Stimulated activated CD8-positive, alpha-beta memory T cell treated with anti-CD3 and anti-CD28 coated beads, Interleukin-4, amount 100 ng/mL, for 4 hours (primary cell): ENCODE measurements around the gene SRL.
"Not testable (repeated sequence)": the region's sequence is repeated elsewhere in the genome, so short reads cannot be mapped to it uniquely, and the experiment has no call there.

Experiments
- DNase-seq, 2 donors: peaks; one replicate each; pipeline ENCODE4 v3.0.0-alpha.2; 2020; ENCODE audit warnings: low read depth in 2 of 2, low spot score in 1 of 2

The SRL gene

DNA sequence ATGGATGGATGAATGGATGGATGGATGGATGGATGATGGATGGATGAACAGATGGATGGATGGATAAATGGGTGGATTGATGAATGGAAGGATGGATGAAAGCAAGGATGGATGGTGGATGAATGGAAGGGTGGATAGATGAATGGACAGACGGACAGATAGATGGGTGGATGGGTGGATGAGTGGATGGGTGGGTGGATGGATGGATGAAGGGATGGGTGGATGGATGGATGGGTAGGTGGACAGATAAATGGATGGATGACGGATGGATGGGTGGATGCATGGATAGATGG, 14.9 kb downstream of the SRL start:
- DNase-seq: no peak

DNA sequence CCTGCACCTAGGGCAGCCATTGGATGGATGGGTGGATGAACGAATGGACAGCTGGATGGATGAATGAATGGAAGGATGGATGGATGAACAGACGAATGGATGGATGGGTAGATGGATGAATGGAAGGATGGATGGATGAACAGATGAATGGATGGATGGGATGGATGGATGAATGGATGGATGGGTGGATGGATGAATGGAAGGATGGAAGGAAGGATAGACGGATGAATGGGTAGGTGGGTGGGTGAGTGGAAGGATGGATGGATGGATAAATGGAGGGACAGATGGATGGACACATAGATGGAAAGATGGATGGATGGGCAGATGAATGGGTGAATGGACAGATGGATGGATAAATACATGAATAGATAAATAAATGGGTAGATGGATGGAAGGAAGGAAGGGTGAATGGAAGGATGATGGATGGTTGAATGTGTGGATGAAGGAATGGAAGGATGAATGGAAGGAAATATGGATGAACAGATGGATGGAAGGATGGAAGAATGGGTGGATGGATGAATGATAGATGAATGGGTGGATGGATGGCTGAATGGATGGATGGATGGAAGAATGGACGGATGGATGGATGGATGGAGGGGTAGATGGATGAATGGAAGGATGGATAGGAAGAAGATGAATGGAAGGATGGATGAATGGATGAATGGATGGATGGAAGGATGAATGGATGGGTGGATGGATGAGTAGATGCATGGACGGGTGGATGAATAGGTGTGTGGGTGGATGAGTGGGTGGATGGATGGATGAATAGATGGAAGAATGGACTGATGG, 15.4 kb downstream of the SRL start:
- DNase-seq: no peak

DNA sequence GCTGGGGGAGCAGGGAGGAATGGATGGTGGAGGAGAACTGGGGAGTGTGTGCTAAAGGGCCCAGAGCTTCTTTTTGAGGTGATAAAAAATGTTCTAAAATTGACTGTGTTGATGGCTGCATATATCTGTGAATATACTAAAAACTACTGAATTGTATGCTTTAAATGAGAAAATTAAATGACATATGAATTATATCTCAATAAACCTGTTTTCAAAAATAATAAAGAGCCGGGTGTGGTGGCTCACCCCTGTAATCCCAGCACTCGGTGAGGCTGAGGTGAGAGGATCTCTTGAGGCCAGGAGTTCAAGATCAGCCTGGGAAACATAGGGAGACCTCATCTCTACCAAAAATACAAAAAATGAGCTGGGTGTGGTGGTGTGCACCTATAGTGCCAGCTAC, 16.8 kb downstream of the SRL start:
- no peak for DNase-seq

DNA sequence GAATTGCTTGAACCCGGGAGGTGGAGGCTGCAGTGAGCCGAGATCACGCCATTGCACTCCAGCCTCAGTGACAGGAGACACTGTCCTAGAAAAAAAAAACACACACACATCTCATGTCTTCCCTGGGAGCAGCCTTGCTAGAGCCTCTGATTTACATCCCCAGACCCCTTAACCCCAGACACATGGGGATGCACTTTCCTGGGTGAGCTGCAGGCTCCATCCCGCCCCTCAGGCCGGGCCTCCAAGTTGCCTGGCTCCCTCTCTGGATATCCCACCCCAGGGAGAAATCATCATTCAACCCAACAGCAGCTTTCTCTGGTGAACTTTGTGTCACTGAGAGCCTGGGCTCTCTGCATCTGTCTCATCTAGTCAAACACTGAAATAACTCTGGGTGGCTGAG, 21.5 kb downstream of the SRL start:
- no peak for DNase-seq

DNA sequence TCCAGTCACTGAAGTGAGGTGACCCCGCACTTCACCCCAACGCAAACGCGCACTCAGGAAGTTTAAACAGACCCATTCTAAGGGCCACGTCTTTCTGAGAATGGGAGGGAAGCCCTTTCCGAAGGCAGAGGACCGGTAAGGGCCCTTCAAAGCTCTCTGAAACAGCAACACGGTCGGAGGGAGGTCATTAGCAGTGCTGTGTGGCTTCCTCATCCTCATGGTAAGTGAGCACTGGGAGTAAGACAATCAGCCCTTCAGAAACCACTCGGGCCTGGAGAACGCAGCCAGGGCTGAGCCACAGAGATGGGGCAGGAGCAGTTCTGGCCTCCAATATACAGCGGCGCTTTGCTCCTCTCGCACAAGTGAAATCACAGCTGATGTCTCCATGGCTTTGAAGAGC, 23.7 kb downstream of the SRL start:
- no peak for DNase-seq

DNA sequence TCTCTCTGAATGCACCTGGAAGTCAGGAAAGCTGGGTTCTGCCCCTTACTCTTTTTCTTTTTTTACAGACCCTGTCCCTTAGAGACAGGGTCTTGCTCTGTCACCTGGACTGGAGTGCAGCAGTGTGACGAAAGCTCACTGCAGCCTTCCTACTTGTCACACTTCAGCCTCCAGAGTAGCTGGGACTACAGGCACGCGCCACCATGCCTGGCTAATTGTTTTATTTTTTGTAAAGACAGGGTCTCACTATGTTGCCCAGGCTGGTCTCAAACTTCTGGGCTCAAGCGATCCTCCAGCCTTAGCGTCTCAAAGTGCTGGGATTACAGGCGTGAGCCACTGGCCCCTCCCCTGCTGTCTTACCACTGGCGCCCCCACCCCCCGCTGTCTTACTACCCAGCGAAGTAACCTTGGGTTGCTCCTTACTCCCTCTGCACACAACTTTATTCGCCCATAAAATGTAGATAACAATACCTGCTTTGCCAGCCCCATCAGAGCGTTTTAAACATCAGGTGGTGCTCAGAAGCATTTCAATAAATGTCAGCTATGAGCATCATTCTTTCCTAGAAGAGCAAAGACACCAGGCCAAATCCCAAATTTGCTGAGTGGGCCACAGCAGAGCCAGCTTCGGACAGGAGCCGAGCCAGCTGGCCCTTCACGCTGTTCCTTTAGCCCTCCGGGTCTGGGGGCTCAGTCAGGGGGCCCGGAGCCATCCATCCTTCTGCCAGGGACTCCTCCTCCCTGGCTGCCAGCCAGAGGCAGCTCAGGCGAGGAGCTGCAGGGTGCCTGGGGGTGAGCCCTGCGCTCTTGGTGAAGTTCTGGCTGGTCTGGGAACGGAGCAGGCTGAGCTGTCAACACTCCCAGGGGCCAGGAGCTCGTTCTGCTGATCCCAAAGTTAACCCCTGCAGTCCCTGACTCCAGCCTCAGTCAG, 24.4 kb downstream of the SRL start:
- DNase-seq: no peak

DNA sequence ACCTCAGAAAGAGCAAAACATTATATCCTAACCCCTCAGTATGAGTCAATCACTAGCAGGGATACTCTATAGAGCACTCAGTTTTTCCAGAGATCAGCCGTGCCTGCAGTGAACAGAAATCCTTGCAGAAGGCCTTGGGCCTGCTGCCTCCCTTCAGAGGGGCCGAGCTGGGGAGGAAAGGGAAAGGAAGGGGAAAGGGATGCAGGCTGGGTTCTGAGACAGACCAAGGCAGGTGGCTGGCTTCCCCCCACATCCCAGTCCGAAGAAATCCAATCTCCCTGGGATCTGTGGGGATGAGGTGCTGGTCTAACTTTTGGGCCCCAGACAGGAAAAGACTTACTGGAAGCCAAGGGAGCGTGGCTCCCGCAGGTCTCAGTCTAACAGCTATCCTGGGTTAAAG, 25.3 kb downstream of the SRL start:
- DNase-seq: no peak

DNA sequence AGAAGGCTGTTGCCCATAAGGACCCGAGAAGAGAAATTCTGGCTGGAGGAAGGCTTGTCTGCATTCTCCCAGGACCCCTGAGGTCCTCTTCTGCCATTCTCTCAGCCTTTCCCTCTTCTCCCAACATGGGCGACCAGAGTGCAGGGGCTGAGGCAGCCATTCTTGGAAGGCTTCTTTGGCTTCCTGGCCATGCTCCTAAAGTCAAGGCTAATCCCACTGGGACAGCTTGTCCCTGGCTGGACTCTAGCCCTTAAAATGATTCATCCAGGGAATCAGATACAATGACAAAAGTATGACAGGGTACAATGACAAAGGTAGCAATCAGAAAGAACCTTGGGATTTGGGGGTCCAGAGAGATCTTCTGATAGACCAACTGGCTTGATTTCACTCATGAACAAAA, 26.8 kb downstream of the SRL start:
- no peak for DNase-seq

DNA sequence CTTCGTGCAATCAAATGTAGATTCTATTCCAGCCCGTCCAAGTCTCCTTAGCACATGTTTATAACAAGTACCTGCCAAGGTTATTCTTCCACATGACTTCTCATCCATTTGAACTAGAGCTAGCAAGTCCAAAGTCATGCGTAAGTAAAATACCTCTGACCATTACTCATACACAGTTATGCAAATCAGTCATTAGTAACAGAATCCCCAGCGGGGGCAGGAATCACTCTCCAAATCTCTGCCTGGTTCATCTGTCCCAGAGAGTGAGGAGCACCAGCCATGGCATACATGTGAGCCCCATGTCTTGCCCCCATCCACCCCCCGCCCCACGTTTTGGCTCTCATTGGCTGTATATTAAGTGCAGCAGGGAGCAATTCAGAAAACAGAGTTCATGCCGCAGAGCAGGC, 27.7 kb downstream of the SRL start:
- DNase-seq: no peak

DNA sequence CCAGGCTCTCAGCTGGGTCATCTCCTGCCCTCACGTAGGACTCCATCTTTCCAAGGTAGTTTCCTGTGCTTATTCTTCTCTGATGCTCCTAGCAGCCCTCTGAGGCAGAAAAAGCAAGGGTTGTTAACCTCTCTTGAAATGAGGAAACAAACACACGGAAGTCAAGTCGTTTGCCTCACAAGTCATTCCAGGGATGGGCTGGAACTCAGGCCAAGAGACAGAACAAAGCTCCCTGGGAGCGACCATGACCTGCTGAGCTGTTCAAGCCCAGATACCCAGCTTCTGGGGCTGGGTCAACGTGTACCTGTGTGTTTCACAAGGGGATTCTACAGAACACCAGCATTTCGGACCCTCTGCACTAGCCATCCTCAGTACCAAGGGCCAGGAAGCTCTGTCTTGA, 28.1 kb downstream of the SRL start:
- DNase-seq: no peak

DNA sequence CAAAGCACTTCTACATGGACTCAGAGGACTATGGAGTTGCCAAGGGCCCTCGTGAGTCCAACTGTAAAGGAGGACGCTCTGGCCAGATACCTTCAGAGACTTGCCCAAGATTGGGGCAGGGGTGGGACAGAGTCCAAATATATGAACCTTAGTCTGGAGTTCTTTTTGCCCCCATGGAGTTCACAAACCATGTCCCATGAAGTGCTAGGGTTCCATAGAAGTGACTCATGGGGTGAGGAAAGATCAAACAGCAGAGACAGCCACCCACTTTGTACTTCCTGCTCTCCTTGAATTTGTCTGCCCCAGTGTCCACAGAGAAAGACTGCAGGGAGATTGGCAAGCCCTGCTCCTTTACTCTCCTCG, 29.0 kb downstream of the SRL start:
- DNase-seq: no peak

DNA sequence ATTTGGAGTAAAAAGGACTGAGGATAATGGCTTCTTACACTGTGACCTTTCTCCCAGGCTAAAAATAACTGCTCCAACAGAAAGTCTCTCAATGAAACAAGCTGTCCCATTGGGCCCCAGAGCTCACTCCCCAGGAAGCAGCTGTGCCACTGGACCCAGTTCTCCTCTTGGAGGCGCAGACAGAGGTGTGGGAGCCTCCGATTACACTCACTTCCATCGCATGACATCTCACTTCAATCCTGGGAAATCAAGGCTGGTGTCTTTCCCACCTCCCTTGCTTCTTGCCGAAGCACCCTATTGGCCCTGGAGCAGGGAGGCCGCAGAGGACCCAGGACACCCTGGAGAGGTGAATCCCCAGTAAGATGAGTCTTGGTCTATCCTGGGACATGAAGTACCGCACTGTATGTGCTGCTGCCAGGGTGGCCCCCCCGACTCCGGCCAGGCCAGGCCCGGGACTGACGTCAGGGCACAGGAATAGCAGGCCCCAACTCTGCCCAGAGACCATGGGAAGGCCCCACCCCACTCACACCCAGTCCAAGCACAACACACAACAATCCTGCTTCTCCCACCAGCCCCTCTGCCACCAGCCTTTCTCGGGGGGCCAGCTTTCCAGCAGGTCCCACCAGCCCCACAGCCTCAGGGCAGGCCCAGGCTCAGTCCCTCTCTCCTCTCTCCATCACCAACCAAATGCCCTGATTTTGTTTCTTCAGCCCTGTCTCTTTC, 29.5 kb downstream of the SRL start:
- no peak for DNase-seq

DNA sequence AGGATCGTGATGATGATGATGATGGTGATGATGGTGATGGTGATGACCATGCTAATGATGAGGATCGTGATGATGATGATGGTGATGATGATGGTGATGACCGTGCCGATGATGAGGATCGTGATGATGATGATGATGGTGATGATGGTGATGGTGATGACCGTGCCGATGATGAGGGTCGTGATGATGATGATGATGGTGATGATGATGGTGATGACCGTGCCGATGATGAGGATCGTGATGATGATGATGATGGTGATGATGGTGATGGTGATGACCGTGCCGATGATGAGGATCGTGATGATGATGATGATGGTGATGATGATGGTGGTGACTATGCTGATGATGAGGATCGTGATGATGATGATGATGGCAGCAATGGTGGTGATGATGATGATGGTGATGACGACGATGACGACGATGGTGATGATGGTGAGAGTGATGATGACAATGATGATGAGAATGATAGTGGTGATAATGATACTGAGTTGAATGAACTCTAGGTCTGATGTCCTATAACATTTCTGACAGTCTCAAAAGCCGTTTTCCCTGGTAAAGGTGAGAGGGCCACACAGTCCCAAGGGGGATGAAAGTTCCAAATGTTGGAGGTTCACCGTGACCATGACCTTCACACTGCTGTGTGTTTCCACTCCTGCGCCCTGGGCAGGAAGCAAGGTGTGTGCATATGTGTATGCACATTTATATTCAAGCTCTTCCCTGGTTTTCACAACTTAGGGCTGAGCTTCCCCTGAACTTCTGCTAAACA, 30.3 kb downstream of the SRL start:
- not testable (repeated sequence) for DNase-seq

DNA sequence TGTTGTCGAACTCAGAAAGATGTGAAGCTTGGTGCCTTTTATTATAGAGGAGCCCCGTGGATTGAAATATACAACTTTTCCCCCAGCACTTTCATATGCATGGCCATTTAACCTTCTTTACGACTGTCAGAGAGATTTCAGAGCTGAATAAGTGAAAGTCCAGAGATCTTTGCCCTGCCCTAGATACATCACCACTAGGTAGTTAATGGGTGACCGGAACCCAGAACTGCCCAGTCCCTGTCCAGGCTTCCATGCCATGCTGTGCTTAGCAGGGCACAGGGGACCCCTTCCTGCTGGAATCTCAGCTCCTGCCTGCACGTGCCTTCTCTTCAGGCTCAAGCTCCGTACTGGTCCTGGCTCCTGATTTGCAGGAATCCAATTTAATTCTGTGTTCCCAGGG, 32.2 kb downstream of the SRL start:
- no peak for DNase-seq

DNA sequence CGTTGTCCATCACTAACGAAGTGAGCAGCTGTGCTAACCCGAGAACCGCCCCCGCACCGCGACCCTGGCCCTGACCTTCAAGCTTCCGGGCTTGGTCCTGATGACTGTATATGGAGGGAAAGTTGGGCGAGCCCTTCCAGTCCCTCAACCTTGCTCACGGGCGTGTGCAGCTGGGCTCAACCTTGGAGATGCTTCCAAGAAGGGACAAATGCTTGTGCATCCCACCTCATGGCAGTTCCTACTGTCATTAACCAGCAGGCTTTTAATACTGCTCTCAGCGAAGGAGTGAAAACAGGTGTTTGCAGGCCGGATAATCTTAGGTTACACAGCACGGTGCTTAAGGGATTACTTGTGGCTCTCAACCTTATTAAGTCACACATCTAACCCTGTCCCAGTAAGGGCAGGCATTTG, 33.5 kb downstream of the SRL start:
- no peak for DNase-seq

DNA sequence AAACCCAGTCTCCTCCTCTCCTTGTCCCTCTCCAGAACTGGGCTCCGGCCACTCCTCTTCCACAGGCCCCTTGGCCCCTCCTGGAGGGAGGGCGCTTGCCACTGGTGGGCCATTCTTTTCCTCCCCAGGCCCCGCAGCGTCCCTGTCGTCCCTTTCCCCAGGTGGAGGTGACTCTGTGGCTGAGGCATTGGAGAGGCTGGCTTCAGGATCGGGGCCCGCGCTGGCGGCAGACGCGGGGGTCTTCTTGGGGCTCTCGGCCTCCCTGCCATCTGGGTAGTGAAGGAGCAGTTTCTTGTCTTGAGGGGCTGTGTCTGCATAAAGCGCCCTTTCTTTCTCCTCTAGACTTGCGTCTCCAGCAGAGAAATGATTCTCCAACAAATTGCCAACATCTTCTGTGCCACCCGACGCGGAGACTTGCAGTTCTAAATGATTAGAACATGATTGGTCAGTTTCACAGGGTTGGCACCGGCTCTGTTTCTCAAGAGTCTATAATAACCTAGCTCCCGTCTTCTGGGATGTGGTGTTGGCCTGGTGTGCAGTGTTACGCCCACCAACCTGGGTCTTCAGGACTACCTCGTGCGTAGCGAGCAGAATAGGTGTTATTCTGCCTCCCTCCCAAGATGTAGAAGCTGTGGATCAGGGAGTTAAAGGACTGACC, 34.1 kb downstream of the SRL start:
- no peak for DNase-seq

DNA sequence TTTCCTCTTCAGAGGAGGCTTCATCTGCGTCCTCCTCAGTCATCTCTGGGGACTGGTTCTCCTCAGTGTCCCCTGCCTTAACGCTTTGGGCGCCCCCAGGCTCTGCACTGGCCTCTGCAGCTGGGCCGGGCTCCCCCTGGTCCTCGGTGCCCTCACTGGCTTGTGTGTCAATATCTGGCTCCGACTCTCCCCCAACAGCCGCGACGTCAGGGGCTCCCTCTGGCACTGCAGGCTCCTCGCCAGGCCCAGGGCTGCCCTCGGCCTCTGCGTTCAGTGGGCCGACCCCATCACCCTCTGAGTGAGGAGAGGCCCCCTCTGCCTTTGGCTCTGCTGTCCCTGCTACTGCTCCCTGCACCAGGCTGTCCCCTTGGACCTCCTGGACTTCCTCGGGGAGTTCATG, 34.7 kb downstream of the SRL start:
- DNase-seq: no peak

DNA sequence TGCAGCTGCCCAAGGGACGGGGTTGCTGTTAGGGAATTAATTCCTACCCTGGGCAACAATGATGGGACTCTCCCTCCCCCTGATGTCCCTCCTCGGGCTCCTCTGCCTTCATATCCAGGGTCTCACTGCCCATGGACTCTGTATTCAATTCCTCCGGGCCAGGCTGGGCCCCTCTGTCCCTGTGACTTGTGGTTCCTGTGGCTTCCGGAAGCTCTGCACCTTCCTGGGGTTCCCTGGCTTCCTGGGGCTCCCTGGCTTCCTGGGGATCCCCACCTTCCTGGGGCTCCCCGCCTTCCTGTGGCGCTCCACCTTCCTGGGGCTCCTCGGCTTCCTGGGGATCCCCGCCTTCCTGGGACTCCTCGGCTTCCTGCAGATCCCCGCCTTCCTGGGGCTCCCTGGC, 35.2 kb downstream of the SRL start:
- no peak for DNase-seq

DNA sequence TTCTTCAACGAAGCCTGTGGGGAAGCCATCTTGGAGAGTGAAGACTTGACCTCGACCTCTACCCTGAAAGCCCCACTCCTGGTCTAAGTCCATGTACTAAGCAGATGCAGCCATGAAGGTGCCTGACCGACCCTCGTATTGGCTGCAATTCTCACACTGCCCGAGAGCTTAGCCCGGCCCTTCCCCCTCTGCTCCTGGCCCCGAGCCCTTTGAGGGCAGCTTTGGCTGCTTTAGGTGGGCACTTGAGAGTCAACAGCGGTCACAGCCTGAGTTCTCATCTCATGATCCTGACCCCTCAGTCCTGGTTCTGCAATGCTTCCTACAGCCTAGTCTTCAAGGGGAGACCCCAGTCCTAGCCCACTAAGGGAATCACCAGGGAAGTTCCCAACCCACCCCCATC, 35.9 kb downstream of the SRL start:
- DNase-seq: no peak

DNA sequence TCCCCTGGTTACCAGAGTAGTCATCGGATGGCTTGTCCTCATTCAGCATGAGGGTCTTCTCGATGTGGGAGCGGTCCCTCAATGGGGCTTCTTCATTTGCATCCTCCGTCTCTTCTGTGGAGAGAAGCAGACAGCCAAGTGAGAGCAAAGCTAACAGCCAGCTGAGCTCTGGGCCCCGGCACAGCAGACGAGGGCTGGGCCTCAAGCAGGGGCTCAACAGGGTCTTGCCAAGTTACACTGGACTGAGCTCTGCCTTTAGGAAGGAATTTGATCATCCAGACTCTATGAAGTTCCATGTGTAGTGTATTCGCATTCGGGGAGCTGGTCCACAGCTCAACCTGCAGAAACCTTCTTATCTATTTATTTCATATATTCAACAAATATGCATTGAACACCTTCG, 37.4 kb downstream of the SRL start:
- no peak for DNase-seq

DNA sequence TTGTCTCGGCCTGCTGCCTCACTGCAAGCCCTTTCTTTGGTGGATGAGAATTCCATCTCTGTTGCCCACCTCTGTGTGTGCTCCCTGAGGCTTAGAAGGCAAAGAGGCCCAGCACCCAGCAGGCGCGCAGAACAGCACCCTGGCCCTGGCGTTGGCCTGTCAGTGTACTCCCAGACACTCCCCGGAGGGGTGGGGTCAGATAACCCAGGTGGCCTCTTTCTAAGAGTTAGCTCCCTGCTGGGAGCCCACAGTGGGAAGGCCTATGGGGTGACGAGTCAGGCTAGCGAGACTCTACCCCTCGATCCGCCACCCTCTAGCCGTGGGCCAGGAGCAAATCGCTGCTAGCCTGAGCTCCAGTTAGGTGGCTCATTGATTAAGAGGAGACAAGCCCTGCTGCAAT, 38.1 kb downstream of the SRL start:
- DNase-seq: no peak
